HEK293 (cell line): ENCODE data around the gene RPS15.
A peak's percentile ranks its signal among the peaks of the same experiment; 100 is the strongest.

Source experiments
- CTCF ChIA-PET: fragments of 350-600 bp; formaldehyde crosslinking; extraction: SDS; loops from one replicate; lab custom pipeline; 2021; ENCODE audit warnings: antibody characterized with exemption; lab: Yijun Ruan, JAX
- POLR2A ChIA-PET: fragments of 300-600 bp; formaldehyde crosslinking; extraction: SDS; loops from one replicate; lab custom pipeline; 2020; ENCODE audit warnings: antibody characterized with exemption, inconsistent platforms; lab: Yijun Ruan, JAX
- H3K27ac ChIP-seq: fragments of 200-500 bp; sonication (Bioruptor generic); 2 replicates; pipeline ENCODE4 v1.5.1; 2014; ENCODE audit warnings: low read depth, low read length, control low read depth, inconsistent platforms; ENCODE audit errors: extremely low read depth
- H3K36me3 ChIP-seq, 2 experiments: fragments of 200-500 bp in 1 of 2; sonication (Bioruptor generic) in 1 of 2; 1 replicate in 1 of 2; 2 replicates in 1 of 2; pipeline ENCODE4 v1.5.1; 2014 to 2017; ENCODE audit warnings: inconsistent platforms in 2 of 2, low read length in 2 of 2; ENCODE audit not compliant: control insufficient read depth in 2 of 2, insufficient read depth in 1 of 2
- H3K4me1 ChIP-seq: fragments of 200-500 bp; sonication (Bioruptor generic); 2 replicates; pipeline ENCODE4 v1.5.1; 2014; ENCODE audit warnings: mild to moderate bottlenecking, low read length, inconsistent platforms; ENCODE audit not compliant: control insufficient read depth, insufficient read depth
- H3K4me3 ChIP-seq: 2 replicates; pipeline ENCODE4 v1.5.1; 2011; ENCODE audit warnings: low read depth, mild to moderate bottlenecking, control low read depth, low read length, moderate library complexity
- H3K9me3 ChIP-seq: fragments of 200-500 bp; sonication (Bioruptor generic); 2 replicates; pipeline ENCODE4 v1.5.1; 2014; ENCODE audit warnings: low read depth, low read length, inconsistent platforms; ENCODE audit not compliant: control insufficient read depth, insufficient read depth
- GFI1B ChIP-seq: fragments of 450-650 bp; formaldehyde crosslinking; IDR thresholded peaks from 2 replicates; pipeline ENCODE4 v1.5.1; 2016; ENCODE audit warnings: missing biosample characterization, missing genetic modification characterization
- GLIS1 ChIP-seq: fragments of 450-650 bp; formaldehyde crosslinking; IDR thresholded peaks from 2 replicates; pipeline ENCODE4 v1.5.1; 2016; ENCODE audit warnings: missing biosample characterization, missing genetic modification characterization
- GLIS2 ChIP-seq: fragments of 450-650 bp; formaldehyde crosslinking; IDR thresholded peaks from 2 replicates; pipeline ENCODE4 v1.5.1; 2016; ENCODE audit warnings: missing biosample characterization, missing genetic modification characterization
- HIC1 ChIP-seq: fragments of 450-650 bp; formaldehyde crosslinking; IDR thresholded peaks from 2 replicates; pipeline ENCODE4 v1.5.1; 2016; ENCODE audit warnings: missing biosample characterization, missing genetic modification characterization
- SALL2 ChIP-seq: fragments of 450-650 bp; formaldehyde crosslinking; IDR thresholded peaks from 2 replicates; pipeline ENCODE4 v1.5.0; 2017; ENCODE audit warnings: missing biosample characterization, mild to moderate bottlenecking, missing genetic modification characterization, borderline replicate concordance
- TSHZ1 ChIP-seq: fragments of 450-650 bp; formaldehyde crosslinking; IDR thresholded peaks from 2 replicates; pipeline ENCODE4 v1.5.1; 2016; ENCODE audit warnings: missing biosample characterization, missing genetic modification characterization, borderline replicate concordance
- ZFP69B ChIP-seq: fragments of 450-650 bp; formaldehyde crosslinking; IDR thresholded peaks from 2 replicates; pipeline ENCODE4 v1.5.1; 2016; ENCODE audit warnings: missing biosample characterization, missing genetic modification characterization
- ZNF155 ChIP-seq: fragments of 450-650 bp; formaldehyde crosslinking; IDR thresholded peaks from 2 replicates; pipeline ENCODE4 v1.5.1; 2016; ENCODE audit warnings: missing biosample characterization, missing genetic modification characterization
- ZNF221 ChIP-seq: fragments of 450-650 bp; formaldehyde crosslinking; IDR thresholded peaks from 2 replicates; pipeline ENCODE4 v1.5.1; 2017; ENCODE audit warnings: missing biosample characterization, missing genetic modification characterization, borderline replicate concordance
- ZNF26 ChIP-seq: fragments of 450-650 bp; formaldehyde crosslinking; IDR thresholded peaks from 2 replicates; pipeline ENCODE4 v1.5.1; 2016; ENCODE audit warnings: missing biosample characterization, missing genetic modification characterization
- ZNF366 ChIP-seq: fragments of 450-650 bp; formaldehyde crosslinking; conservative IDR thresholded peaks from 2 replicates; pipeline ENCODE4 v1.5.1; 2016; ENCODE audit warnings: missing biosample characterization, missing genetic modification characterization
- ZNF391 ChIP-seq: fragments of 450-650 bp; formaldehyde crosslinking; IDR thresholded peaks from 2 replicates; pipeline ENCODE4 v1.5.1; 2016; ENCODE audit warnings: low read depth, missing biosample characterization, missing genetic modification characterization, borderline replicate concordance
- ZNF521 ChIP-seq: fragments of 450-650 bp; formaldehyde crosslinking; IDR thresholded peaks from 2 replicates; pipeline ENCODE4 v1.5.1; 2017; ENCODE audit warnings: missing biosample characterization, mild to moderate bottlenecking, missing genetic modification characterization
- ZNF530 ChIP-seq: fragments of 450-650 bp; formaldehyde crosslinking; IDR thresholded peaks from 2 replicates; pipeline ENCODE4 v1.5.1; 2016; ENCODE audit warnings: low read depth, missing biosample characterization, missing genetic modification characterization
- ZSCAN30 ChIP-seq: fragments of 450-650 bp; IDR thresholded peaks from 2 replicates; pipeline ENCODE4 v1.5.1; 2018; ENCODE audit warnings: missing biosample characterization, mild to moderate bottlenecking, missing genetic modification characterization, moderate library complexity

Gene RPS15

DNA sequence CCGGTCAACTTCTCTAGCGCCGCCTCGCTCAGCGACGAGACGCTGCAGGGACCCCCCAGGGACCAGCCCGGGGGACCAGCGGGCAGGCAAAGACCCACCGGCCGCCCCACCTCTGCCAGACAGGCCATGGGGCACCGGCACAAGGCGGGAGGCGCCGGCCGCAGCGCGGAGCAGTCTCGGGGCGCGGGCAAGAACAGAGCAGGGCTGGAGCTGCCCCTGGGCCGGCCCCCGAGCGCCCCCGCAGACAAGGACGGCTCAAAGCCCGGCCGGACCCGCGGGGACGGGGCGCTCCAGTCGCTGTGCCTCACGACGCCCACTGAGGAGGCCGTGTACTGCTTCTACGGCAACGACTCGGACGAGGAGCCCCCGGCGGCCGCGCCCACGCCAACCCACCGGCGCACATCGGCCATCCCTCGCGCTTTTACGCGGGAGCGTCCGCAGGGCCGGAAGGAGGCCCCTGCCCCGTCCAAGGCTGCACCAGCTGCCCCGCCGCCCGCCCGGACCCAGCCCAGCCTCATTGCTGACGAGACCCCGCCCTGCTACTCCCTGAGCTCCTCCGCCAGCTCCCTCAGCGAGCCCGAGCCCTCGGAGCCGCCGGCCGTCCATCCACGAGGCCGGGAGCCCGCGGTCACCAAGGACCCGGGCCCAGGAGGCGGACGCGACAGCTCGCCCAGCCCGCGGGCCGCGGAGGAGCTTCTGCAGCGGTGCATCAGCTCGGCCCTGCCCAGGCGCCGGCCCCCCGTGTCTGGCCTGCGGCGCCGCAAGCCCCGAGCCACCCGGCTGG lies 29.5 kb downstream of the RPS15 start:
- Histone ChIP-seq H3K9me3 (no peaks in the 10 kb centered on the region), H3K36me3 (peaks cover 0 to 10% of the 10 kb centered on the region in 2 experiments; a peak in 1 of 3 replicates), H3K4me1 (peaks cover 12% of the 10 kb centered on the region), H3K27ac (no peak overlapping the region), H3K4me3 (no peak overlapping the region)
- CTCF ChIA-PET = interaction anchor here (0.6 to 1.3 kb wide), 5 partner anchors 14 to 50 kb away, joined by 3 read pairs; no protein-coding TSS in a partner anchor
- no peak for TF ChIP-seq ZFP69B
- TF ChIP-seq ZNF521 = no peak
- TF ChIP-seq ZNF391 = no peak
- no peak for TF ChIP-seq GLIS1 (tag by site-specific recombination)
- TF ChIP-seq GLIS2 (tag by site-specific recombination) = no peak
- TF ChIP-seq ZNF221 = no peak
- TF ChIP-seq ZNF26 (tag by site-specific recombination) = no peak
- no peak for TF ChIP-seq ZNF366 (tag by site-specific recombination)
- no peak for TF ChIP-seq ZSCAN30 (tag by site-specific recombination)
- TF ChIP-seq ZNF530 (tag by site-specific recombination) = no peak
- no peak for TF ChIP-seq SALL2
- TF ChIP-seq TSHZ1 = no peak
- TF ChIP-seq ZNF155 (tag by site-specific recombination) = no peak
- POLR2A ChIA-PET = no interaction called here

DNA sequence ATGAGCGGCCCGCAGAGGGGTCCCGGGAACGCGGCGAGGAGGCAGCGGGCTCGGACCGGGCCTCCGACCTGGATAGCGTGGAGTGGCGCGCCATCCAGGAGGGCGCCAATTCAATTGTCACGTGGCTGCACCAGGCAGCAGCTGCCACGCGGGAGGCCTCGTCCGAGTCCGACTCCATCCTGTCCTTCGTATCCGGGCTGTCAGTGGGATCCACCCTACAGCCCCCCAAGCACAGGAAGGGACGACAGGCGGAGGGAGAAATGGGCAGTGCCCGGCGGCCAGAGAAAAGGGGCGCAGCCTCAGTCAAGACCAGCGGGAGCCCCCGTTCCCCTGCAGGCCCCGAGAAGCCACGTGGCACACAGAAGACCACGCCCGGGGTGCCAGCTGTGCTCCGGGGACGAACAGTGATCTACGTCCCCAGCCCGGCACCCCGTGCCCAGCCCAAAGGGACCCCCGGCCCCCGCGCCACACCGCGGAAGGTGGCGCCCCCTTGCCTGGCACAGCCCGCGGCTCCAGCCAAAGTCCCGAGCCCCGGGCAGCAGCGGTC lies 30.2 kb downstream of the RPS15 start:
- ChIA-PET POLR2A (interaction anchor here (0.6 kb wide), 1 partner anchor 11 kb away, joined by 6 read pairs; no protein-coding TSS in a partner anchor), CTCF (interaction anchor here (0.6 to 1.3 kb wide), 5 partner anchors 15 to 50 kb away, joined by 3 read pairs; partner anchors contain the start of gene PCSK4)
- Histone ChIP-seq H3K9me3 (no peaks in the 10 kb centered on the region), H3K36me3 (peaks cover 0 to 10% of the 10 kb centered on the region in 2 experiments; a peak in 1 of 3 replicates), H3K27ac (no peak overlapping the region), H3K4me3 (peak overlapping the region; percentile 11), H3K4me1 (peaks cover 12% of the 10 kb centered on the region)
- TF ChIP-seq HIC1 (tag by site-specific recombination) (peak; percentile 36; the same call in 1 of the 2 replicates), GFI1B (tag by site-specific recombination) (no peak)
